Right hindlimb (tissue), 1 donor: Measurements from ENCODE around the gene MTOR.
A peak's percentile ranks its signal among the peaks of the same experiment; 100 is the strongest.

ENCODE experiments used
- DNase-seq: peaks from one replicate; pipeline ENCODE4 v3.0.0-alpha.2; 2018

The MTOR gene

DNA sequence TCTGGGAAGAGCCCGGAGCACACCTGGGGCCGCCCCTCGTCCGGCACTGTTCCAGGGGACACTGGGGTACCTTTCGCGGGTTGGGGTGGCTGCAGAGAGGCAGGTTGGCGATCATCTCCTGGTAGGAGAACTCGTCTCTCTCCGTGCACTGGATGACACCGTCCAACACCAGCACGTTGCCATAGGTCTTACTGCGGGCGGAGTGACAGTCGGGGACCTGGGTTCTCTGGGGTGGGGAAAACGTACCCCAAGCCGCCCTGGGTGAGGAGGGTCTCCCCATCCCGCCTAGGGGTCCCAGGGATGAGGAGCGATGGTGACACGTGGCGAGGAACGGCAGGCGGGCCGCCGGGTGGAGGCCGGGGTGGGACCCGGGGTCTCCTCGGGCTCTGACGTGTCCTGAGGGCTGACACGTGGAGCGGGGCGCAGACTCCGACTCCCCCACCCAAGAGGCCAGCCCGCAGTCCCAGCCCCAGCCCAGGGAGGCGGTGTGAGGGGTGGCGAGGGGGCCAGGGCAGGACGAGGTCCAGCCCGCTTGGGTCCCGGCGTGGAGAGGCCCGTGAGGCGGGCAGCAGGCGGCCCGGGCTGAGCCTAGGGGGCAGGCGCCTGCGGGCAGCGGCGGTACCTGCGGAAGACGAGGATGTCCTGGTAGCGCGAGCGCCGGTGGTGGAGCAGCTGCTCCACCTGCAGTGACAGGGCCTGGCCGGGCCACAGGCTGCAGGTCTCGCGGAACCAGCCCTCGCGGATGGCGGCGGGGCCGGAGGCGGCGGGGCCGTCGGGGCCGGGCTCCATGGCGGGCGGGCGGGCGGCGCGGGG is 203.0 kb downstream of the MTOR start:
- peak; percentile 45 for DNase-seq

DNA sequence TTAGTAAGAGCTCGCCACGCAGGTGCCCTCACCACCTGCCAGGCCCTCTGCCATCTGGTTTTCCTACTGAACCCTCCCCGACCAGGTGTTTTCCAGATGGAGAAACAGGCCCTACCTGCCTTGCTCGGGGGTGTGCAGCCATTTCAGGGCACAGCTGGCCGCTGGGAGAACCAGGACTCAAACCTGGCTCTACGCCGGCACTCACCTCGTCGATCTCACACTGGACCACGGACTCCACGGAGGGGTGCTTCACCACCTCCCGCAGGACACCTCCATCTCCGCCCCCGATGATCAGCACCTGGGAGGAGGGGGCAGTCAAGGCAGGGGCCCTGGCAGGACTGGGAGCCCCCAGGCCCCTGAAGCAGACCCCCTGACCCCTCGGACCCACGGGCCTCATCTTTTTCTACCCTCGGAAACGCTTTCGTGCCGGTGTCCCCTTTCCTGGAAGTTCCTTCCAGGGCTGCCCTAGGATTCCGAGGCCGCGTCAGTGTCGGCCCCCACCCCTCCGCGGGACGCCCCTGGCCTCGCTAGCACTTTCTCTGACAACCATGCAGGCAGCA is 203.7 kb downstream of the MTOR start:
- no peak for DNase-seq

DNA sequence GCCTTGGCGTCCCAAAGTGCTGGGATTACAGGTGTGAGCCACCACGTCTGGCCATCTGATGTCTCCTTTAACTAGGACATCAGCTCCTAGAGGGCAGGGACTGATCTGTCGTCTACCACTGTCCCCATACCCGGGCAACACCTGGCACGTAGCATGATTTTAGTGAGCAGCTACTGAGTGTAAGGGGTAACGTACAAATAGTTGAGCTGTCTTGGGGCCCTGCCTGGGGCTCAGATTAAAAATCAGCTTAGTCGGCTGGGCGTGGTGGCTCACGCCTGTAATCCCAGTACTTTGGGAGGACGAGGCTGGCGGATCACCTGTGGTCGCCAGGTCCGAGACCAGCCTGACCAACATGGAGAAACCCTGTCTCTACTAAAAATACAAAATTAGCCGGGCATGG is 204.3 kb downstream of the MTOR start:
- no peak for DNase-seq

- DNase-seq: no peak
Measured at GRCh38 chr1:11057477-11057876, 204.9 kb downstream of the MTOR start.
